H1 (cell line): ENCODE measurements around the gene TEX11. TPM values are rescaled to one million over a fixed set of nuclear protein-coding genes. Genes with fewer than 3 reads are reported as not detected.

Source experiments
- CTCF ChIA-PET: fragments of 300-600 bp; sonication (Branson Sonifier 250); formaldehyde crosslinking; loops from one replicate; lab custom pipeline; 2021; ENCODE audit not compliant: partially characterized antibody; lab: Charles Lee
- POLR2A ChIA-PET: fragments of 300-600 bp; sonication (Branson Sonifier 250); formaldehyde crosslinking; loops from one replicate; lab custom pipeline; 2021; ENCODE audit warnings: inconsistent platforms; ENCODE audit not compliant: partially characterized antibody; lab: Charles Lee
- DNase-seq, 2 experiments: peaks; one replicate each; pipeline versions ENCODE4 v3.0.0 to v3.0.0-alpha.2; 2010 to 2022; ENCODE audit warnings: low spot score in 2 of 2, low read depth in 1 of 2, mixed read lengths in 1 of 2
- FAIRE-seq: peaks from 2 replicates; lab custom pipeline; 2011; peaks lifted over from hg19 to GRCh38; lab: Jason Lieb, UNC
- H2AFZ ChIP-seq: 2 replicates; pipeline ENCODE4 v1.8.1; 2012; ENCODE audit warnings: low read length, inconsistent platforms
- H2AK5ac ChIP-seq: 2 replicates; pipeline ENCODE4 v1.6.1; 2013; ENCODE audit warnings: low read depth, low read length
- H2BK120ac ChIP-seq: replicated peaks from 2 replicates; pipeline ENCODE3; 2013; ENCODE audit warnings: low read depth, low read length, inconsistent platforms
- H2BK12ac ChIP-seq: 2 replicates; pipeline ENCODE4 v1.6.1; 2013; ENCODE audit warnings: low read depth, low read length
- H2BK15ac ChIP-seq: 2 replicates; pipeline ENCODE4 v1.6.1; 2013; ENCODE audit warnings: low read length
- H2BK20ac ChIP-seq: 2 replicates; pipeline ENCODE4 v1.6.1; 2013; ENCODE audit warnings: low read length
- H2BK5ac ChIP-seq: 2 replicates; pipeline ENCODE4 v1.6.1; 2013; ENCODE audit warnings: low read depth, low read length
- H3K14ac ChIP-seq: 2 replicates; pipeline ENCODE4 v1.6.1; 2013; ENCODE audit warnings: inconsistent platforms; ENCODE audit not compliant: insufficient read length
- H3K18ac ChIP-seq: 2 replicates; pipeline ENCODE4 v1.6.1; 2013; ENCODE audit warnings: low read length; ENCODE audit errors: extremely low read depth
- H3K23ac ChIP-seq: 2 replicates; pipeline ENCODE4 v1.6.1; 2013; ENCODE audit warnings: inconsistent platforms; ENCODE audit not compliant: insufficient read length
- H3K23me2 ChIP-seq: 2 replicates; pipeline ENCODE4 v1.6.1; 2013; ENCODE audit warnings: low read depth, low read length
- H3K27ac ChIP-seq: 2 replicates; pipeline ENCODE4 v1.6.1; 2011; ENCODE audit warnings: low read depth, low read length, inconsistent platforms
- H3K27me3 ChIP-seq, 4 experiments: replicated peaks in 1 of 4; 1 replicate in 1 of 4; 2 replicates in 3 of 4; pipeline versions ENCODE4 v1.6.1 to v1.8.1; 2011 to 2013; ENCODE audit warnings: low read length in 3 of 4, mild to moderate bottlenecking in 3 of 4, inconsistent platforms in 2 of 4, mixed read lengths in 2 of 4, moderate library complexity in 1 of 4; ENCODE audit not compliant: control insufficient read depth in 3 of 4, insufficient read depth in 3 of 4; ENCODE audit errors: extremely low read depth in 1 of 4
- H3K36me3 ChIP-seq, 4 experiments: 2 replicates each; pipeline versions ENCODE4 v1.6.1 to v1.8.1; 2011 to 2013; ENCODE audit warnings: mild to moderate bottlenecking in 4 of 4, low read length in 3 of 4, moderate library complexity in 2 of 4, control low read depth in 1 of 4, inconsistent platforms in 1 of 4; ENCODE audit not compliant: insufficient read depth in 4 of 4, control insufficient read depth in 2 of 4
- H3K4ac ChIP-seq: replicated peaks from 2 replicates; pipeline ENCODE3; 2013; ENCODE audit warnings: low read length, low read depth, mixed read lengths, inconsistent platforms; ENCODE audit not compliant: insufficient read length
- H3K4me1 ChIP-seq, 4 experiments: replicated peaks in 1 of 4; 1 replicate in 1 of 4; 2 replicates in 3 of 4; pipeline versions ENCODE4 v1.6.1 to v1.8.1; 2011 to 2013; ENCODE audit warnings: low read length in 3 of 4, inconsistent platforms in 2 of 4, mixed read lengths in 1 of 4; ENCODE audit not compliant: insufficient read depth in 4 of 4, control insufficient read depth in 3 of 4
- H3K4me2 ChIP-seq, 2 experiments: 2 replicates each; pipeline versions ENCODE4 v1.6.1 to v1.8.1; 2011 to 2013; ENCODE audit warnings: low read depth in 2 of 2, low read length in 2 of 2, control low read depth in 1 of 2, inconsistent platforms in 1 of 2, mild to moderate bottlenecking in 1 of 2; ENCODE audit not compliant: insufficient read depth in 1 of 2
- H3K4me3 ChIP-seq, 4 experiments: fragments of 200-600, 300-600 bp in 1 of 4; sonication (generic), shearing (Covaris generic), sonication (Bioruptor Twin) in 1 of 4; 2 replicates each; pipeline versions ENCODE4 v1.5.1 to v1.8.1; 2011 to 2016; ENCODE audit warnings: low read length in 4 of 4, low read depth in 3 of 4, control low read depth in 2 of 4, inconsistent platforms in 2 of 4, mild to moderate bottlenecking in 2 of 4, mixed read lengths in 1 of 4, moderate library complexity in 1 of 4; ENCODE audit not compliant: insufficient read depth in 2 of 4; ENCODE audit errors: extremely low read depth in 1 of 4
- H3K56ac ChIP-seq: replicated peaks from 2 replicates; pipeline ENCODE3; 2013; ENCODE audit warnings: low read depth, mild to moderate bottlenecking, mixed read lengths, low read length, inconsistent platforms; ENCODE audit not compliant: insufficient read length
- H3K79me1 ChIP-seq: 2 replicates; pipeline ENCODE4 v1.6.1; 2013; ENCODE audit warnings: low read depth, low read length, control low read depth
- H3K79me2 ChIP-seq, 2 experiments: 2 replicates each; pipeline versions ENCODE4 v1.6.1 to v1.8.1; 2012 to 2013; ENCODE audit warnings: low read length in 2 of 2, mild to moderate bottlenecking in 2 of 2, inconsistent platforms in 1 of 2; ENCODE audit not compliant: insufficient read depth in 2 of 2, control insufficient read depth in 1 of 2
- H3K9ac ChIP-seq, 4 experiments: replicated peaks in 1 of 4; 1 replicate in 1 of 4; 2 replicates in 3 of 4; pipeline versions ENCODE4 v1.6.1 to v1.8.1; 2011 to 2013; ENCODE audit warnings: low read depth in 3 of 4, low read length in 3 of 4, control low read depth in 2 of 4, mild to moderate bottlenecking in 2 of 4, moderate library complexity in 2 of 4, inconsistent platforms in 1 of 4; ENCODE audit errors: extremely low read depth in 1 of 4
- H3K9me3 ChIP-seq, 2 experiments: 2 replicates each; pipeline versions ENCODE4 v1.6.1 to v1.8.1; 2012 to 2013; ENCODE audit warnings: mild to moderate bottlenecking in 2 of 2, moderate library complexity in 2 of 2, control low read depth in 1 of 2, inconsistent platforms in 1 of 2, low read depth in 1 of 2, low read length in 1 of 2, mixed read lengths in 1 of 2; ENCODE audit not compliant: insufficient read depth in 2 of 2
- H4K20me1 ChIP-seq, 2 experiments: replicated peaks in 1 of 2; 2 replicates each; pipeline versions ENCODE3 to v1.8.1; 2011 to 2013; ENCODE audit warnings: inconsistent platforms in 2 of 2, low read length in 2 of 2, mild to moderate bottlenecking in 1 of 2; ENCODE audit not compliant: insufficient read depth in 2 of 2, control insufficient read depth in 1 of 2
- H4K5ac ChIP-seq: 2 replicates; pipeline ENCODE4 v1.6.1; 2013; ENCODE audit warnings: low read length, low read depth, mixed read lengths, inconsistent platforms; ENCODE audit not compliant: insufficient read length
- H4K8ac ChIP-seq: 2 replicates; pipeline ENCODE4 v1.8.0; 2013; ENCODE audit warnings: mild to moderate bottlenecking, moderate library complexity, low read length, inconsistent platforms; ENCODE audit not compliant: insufficient read depth; ENCODE audit errors: extremely low read depth
- H4K91ac ChIP-seq: replicated peaks from 2 replicates; pipeline ENCODE3; 2013; ENCODE audit warnings: low read length, mixed read lengths, inconsistent platforms; ENCODE audit not compliant: insufficient read length
- BRCA1 ChIP-seq: IDR thresholded peaks from 2 replicates; pipeline ENCODE4 v1.6.1; 2012; ENCODE audit warnings: low read depth, low read length, improper control_type of control experiment
- HDAC6 ChIP-seq: IDR thresholded peaks from one replicate; pipeline ENCODE4 v1.7.1; 2012; ENCODE audit warnings: low read depth, mild to moderate bottlenecking, inconsistent platforms, low read length, moderate library complexity
- MAFK ChIP-seq: IDR thresholded peaks from 2 replicates; pipeline ENCODE4 v1.6.1; 2012; ENCODE audit warnings: low read depth, mild to moderate bottlenecking, improper control_type of control experiment, low read length
- POLR2AphosphoS5 ChIP-seq: IDR thresholded peaks from 2 replicates; pipeline ENCODE4 v1.6.1; 2011; ENCODE audit warnings: low read depth, low read length
- SP2 ChIP-seq: IDR thresholded peaks from 2 replicates; pipeline ENCODE4 v1.6.1; 2012; ENCODE audit warnings: mild to moderate bottlenecking, low read length, inconsistent platforms
- SUZ12 ChIP-seq: fragments of 200-600 bp; sonication (generic); IDR thresholded peaks from 2 replicates; pipeline ENCODE4 v1.6.1; 2012; ENCODE audit warnings: mild to moderate bottlenecking, inconsistent platforms, low read length, moderate library complexity, mixed read lengths
- WGBS, 2 experiments: shearing (Covaris generic) in 1 of 2; methylation state at CpG; one replicate each; pipeline versions ENCODE4 v1.1.6 to v1.1.7; 2013 to 2015; ENCODE audit warnings: low lambda C conversion rate in 2 of 2, mixed read lengths in 2 of 2, inconsistent platforms in 1 of 2, low coverage in 1 of 2, missing lambda C conversion rate in 1 of 2; ENCODE audit not compliant: insufficient replicate concordance in 2 of 2, insufficient coverage in 1 of 2, insufficient read length in 1 of 2; ENCODE audit errors: extremely low coverage in 1 of 2, missing lambda C conversion rate in 1 of 2; 5-methylcytosine and 5-hydroxymethylcytosine counted together
- polyA plus RNA-seq, 7 experiments: library from polyadenylated mRNA; depleted of rRNA in 3 of 7; stranded (reverse) in 5 of 7; unstranded in 2 of 7; fragments of >200 nt in 5 of 7; fragments of 200-250 nt in 2 of 7; gene quantifications; 1 replicate in 5 of 7; 2 replicates in 1 of 7; 4 replicates in 1 of 7; pipeline versions ENCODE4 v1.2.1 to v1.2.3, GENCODE V29; 2011 to 2013; ENCODE audit warnings: missing spikeins in 2 of 7, mixed read lengths in 2 of 7
- total RNA-seq: library from RNA; stranded (reverse); fragmentation: NEBNext Ultra II Directional; extraction: Animal tissue kit (Norgen Biotek cat#: 25700); gene quantifications from 2 replicates; pipeline ENCODE4 v1.2.1, GENCODE V29; 2021

Gene TEX11
- total and polyA plus RNA-seq, 2 of the 8 experiments (the other 6 are each of a cell fraction or from before 2014, with no cell fraction given), result 0.11 to 0.74 TPM

DNA sequence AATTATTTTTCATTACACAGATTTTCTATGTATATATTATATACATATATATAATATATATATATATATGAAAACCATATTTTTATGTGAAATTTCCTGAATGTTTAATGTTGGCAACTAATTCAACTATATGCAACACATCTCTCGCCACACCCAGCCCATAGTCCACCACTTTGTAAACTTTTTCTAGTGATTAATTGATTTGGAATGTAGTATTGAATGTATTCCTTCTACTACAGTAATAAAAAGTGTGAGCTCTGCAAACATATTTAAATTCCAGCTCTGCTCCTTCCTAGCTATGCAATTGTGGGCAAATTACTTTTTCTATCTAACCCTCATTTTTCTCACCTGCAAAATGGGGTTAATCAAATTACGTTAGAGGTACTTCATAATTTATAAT, 187.8 kb downstream of the TEX11 start:
- H4K8ac ChIP-seq, result no peak overlapping the region
- H3K4ac ChIP-seq, result no peak overlapping the region
- no peak overlapping the region for H2BK120ac ChIP-seq
- no peak overlapping the region for H3K18ac ChIP-seq
- CTCF ChIA-PET, result interaction anchor here (0.6 to 1.1 kb wide), 2 partner anchors 56 to 474 kb away, joined by 3 to 4 read pairs; no protein-coding TSS in a partner anchor
- H3K9me3 ChIP-seq, result peaks cover 2 to 4% of the 10 kb centered on the region in 2 experiments; a peak in 2 of 4 replicates
- H3K14ac ChIP-seq, result no peak overlapping the region
- H4K91ac ChIP-seq, result no peak overlapping the region
- no peak overlapping the region for H2BK5ac ChIP-seq
- POLR2A ChIA-PET, result no interaction called here
- H3K4me3 ChIP-seq, result no peak overlapping the region
- DNase-seq, result no peak
- no peaks in the 10 kb centered on the region for H3K79me2 ChIP-seq
- H2BK15ac ChIP-seq, result no peak overlapping the region
- no peak overlapping the region for H3K27ac ChIP-seq
- H3K23ac ChIP-seq, result no peak overlapping the region
- no peak overlapping the region for H3K56ac ChIP-seq
- H3K4me1 ChIP-seq, result no peaks in the 10 kb centered on the region
- H3K23me2 ChIP-seq, result no peaks in the 10 kb centered on the region
- H2AFZ ChIP-seq, result no peak overlapping the region
- H2BK20ac ChIP-seq, result no peak overlapping the region
- no peaks in the 10 kb centered on the region for H3K36me3 ChIP-seq
- H3K9ac ChIP-seq, result no peak overlapping the region
- WGBS, 2 experiments, result 90% methylated on average over 2 of the region's 2 CpGs; no CpG with 5 or more reads in 1 of the 2 experiments
- H3K4me2 ChIP-seq, result no peak overlapping the region
- no peak overlapping the region for H2BK12ac ChIP-seq
- no peak overlapping the region for H2AK5ac ChIP-seq
- H4K20me1 ChIP-seq, result no peaks in the 10 kb centered on the region
- H4K5ac ChIP-seq, result no peak overlapping the region
- H3K79me1 ChIP-seq, result no peaks in the 10 kb centered on the region
- no peaks in the 10 kb centered on the region for H3K27me3 ChIP-seq
- FAIRE-seq, result no peak
- TF ChIP-seq POLR2AphosphoS5 (no peak), SP2 (no peak), BRCA1 (no peak), MAFK (no peak), HDAC6 (no peak), SUZ12 (no peak)
